SK-N-SH (cell line): ENCODE data around the gene TMTC2. TPM values are rescaled to one million over a fixed set of nuclear protein-coding genes. Genes with fewer than 3 reads are reported as not detected.

Experiments
- CTCF ChIA-PET: fragments of 300-600, 350-600 bp; formaldehyde crosslinking; extraction: SDS; loops from one replicate; lab custom pipeline; 2021; lab: Yijun Ruan, JAX
- POLR2A ChIA-PET: fragments of 350-600 bp; sonication (Branson Sonifier 250); formaldehyde crosslinking; extraction: SDS; loops from one replicate; lab custom pipeline; 2020; ENCODE audit warnings: antibody characterized with exemption, inconsistent platforms; lab: Yijun Ruan, JAX
- DNase-seq: peaks from one replicate; pipeline ENCODE4 v3.0.0; 2012
- H2AFZ ChIP-seq: fragments of 200-600 bp; sonication (generic); 2 replicates; pipeline ENCODE4 v1.8.1; 2016; ENCODE audit warnings: antibody characterized with exemption, mild to moderate bottlenecking, low read depth
- H3F3A ChIP-seq: fragments of 200-600 bp; sonication (generic); replicated peaks from 2 replicates; pipeline ENCODE3; 2016; ENCODE audit warnings: antibody characterized with exemption, mild to moderate bottlenecking; ENCODE audit not compliant: insufficient read depth
- H3K27ac ChIP-seq, 2 experiments: fragments of 200-500 bp in 1 of 2; fragments of 200-600 bp in 1 of 2; sonication (Bioruptor generic) in 1 of 2; sonication (generic), shearing (Covaris generic) in 1 of 2; 2 replicates each; pipeline versions ENCODE4 v1.5.1 to v1.6.1; 2014 to 2016; ENCODE audit warnings: low read depth in 2 of 2, inconsistent platforms in 1 of 2, low read length in 1 of 2, mild to moderate bottlenecking in 1 of 2, mixed read lengths in 1 of 2
- H3K27me3 ChIP-seq: fragments of 200-600 bp; sonication (generic), shearing (Covaris generic); 2 replicates; pipeline ENCODE4 v1.6.1; 2016; ENCODE audit warnings: mixed run types; ENCODE audit not compliant: insufficient read depth
- H3K36me3 ChIP-seq, 2 experiments: fragments of 200-500 bp in 1 of 2; fragments of 200-600 bp in 1 of 2; sonication (Bioruptor generic) in 1 of 2; sonication (generic) in 1 of 2; replicated peaks in 1 of 2; 2 replicates each; pipeline versions ENCODE3 to v1.5.1; 2014 to 2016; ENCODE audit warnings: low read length in 1 of 2, mild to moderate bottlenecking in 1 of 2; ENCODE audit not compliant: insufficient read depth in 2 of 2, control insufficient read depth in 1 of 2
- H3K4me1 ChIP-seq, 2 experiments: fragments of 200-500 bp in 1 of 2; fragments of 200-600 bp in 1 of 2; sonication (Bioruptor generic) in 1 of 2; sonication (generic), shearing (Covaris generic) in 1 of 2; 2 replicates each; pipeline versions ENCODE4 v1.5.1 to v1.6.1; 2014 to 2016; ENCODE audit warnings: low read depth in 1 of 2, low read length in 1 of 2, mixed run types in 1 of 2; ENCODE audit not compliant: insufficient read depth in 2 of 2, control insufficient read depth in 1 of 2
- H3K4me2 ChIP-seq: fragments of 200-600 bp; sonication (generic), shearing (Covaris generic); 2 replicates; pipeline ENCODE4 v1.6.1; 2017; ENCODE audit warnings: mixed run types
- H3K4me3 ChIP-seq, 2 experiments: fragments of 200-500 bp in 1 of 2; fragments of 200-600 bp in 1 of 2; sonication (Bioruptor generic) in 1 of 2; sonication (generic), shearing (Covaris generic) in 1 of 2; 2 replicates each; pipeline versions ENCODE4 v1.5.1 to v1.8.1; 2014 to 2016; ENCODE audit warnings: low read depth in 2 of 2, inconsistent platforms in 1 of 2, low read length in 1 of 2, mild to moderate bottlenecking in 1 of 2, mixed read lengths in 1 of 2, moderate library complexity in 1 of 2
- H3K79me2 ChIP-seq: fragments of 200-600 bp; sonication (generic); 2 replicates; pipeline ENCODE4 v1.8.1; 2017; ENCODE audit warnings: mild to moderate bottlenecking; ENCODE audit not compliant: insufficient read depth
- H3K9ac ChIP-seq: fragments of 200-600 bp; sonication (generic); 2 replicates; pipeline ENCODE4 v1.6.1; 2017; ENCODE audit warnings: mixed run types
- H3K9me2 ChIP-seq: fragments of 200-600 bp; sonication (generic); 2 replicates; pipeline ENCODE4 v1.6.1; 2017; ENCODE audit warnings: mixed run types
- H3K9me3 ChIP-seq: fragments of 200-600 bp; sonication (generic); 2 replicates; pipeline ENCODE4 v1.6.1; 2017; ENCODE audit warnings: mixed run types, mild to moderate bottlenecking, moderate library complexity
- H4K20me1 ChIP-seq: fragments of 200-600 bp; sonication (generic); 2 replicates; pipeline ENCODE4 v1.6.1; 2017; ENCODE audit warnings: mild to moderate bottlenecking, mixed run types; ENCODE audit not compliant: insufficient read depth
- ELF1 ChIP-seq: IDR thresholded peaks from 2 replicates; pipeline ENCODE4 v1.4.0; 2012
- FOSL2 ChIP-seq: IDR thresholded peaks from 2 replicates; pipeline ENCODE4 v1.4.0; 2012; ENCODE audit warnings: low read depth, mild to moderate bottlenecking, moderate library complexity, borderline replicate concordance
- FOXM1 ChIP-seq: IDR thresholded peaks from 2 replicates; pipeline ENCODE4 v1.4.0; 2012; ENCODE audit warnings: low read depth, mild to moderate bottlenecking
- GATA2 ChIP-seq: sonication (generic); formaldehyde crosslinking; IDR thresholded peaks from 2 replicates; pipeline ENCODE4 v1.5.0; 2020; ENCODE audit warnings: mild to moderate bottlenecking, missing genetic modification reagents
- JUND ChIP-seq: IDR thresholded peaks from 2 replicates; pipeline ENCODE4 v1.4.0; 2012
- MEF2A ChIP-seq: IDR thresholded peaks from 2 replicates; pipeline ENCODE4 v1.4.0; 2012; ENCODE audit warnings: low read depth, borderline replicate concordance
- NFIC ChIP-seq: IDR thresholded peaks from 2 replicates; pipeline ENCODE4 v1.4.0; 2012; ENCODE audit warnings: borderline replicate concordance
- NRF1 ChIP-seq: IDR thresholded peaks from 2 replicates; pipeline ENCODE4 v1.6.1; 2012; ENCODE audit warnings: low read depth, mild to moderate bottlenecking, low read length
- RAD21 ChIP-seq: IDR thresholded peaks from 2 replicates; pipeline ENCODE4 v1.6.1; 2012; ENCODE audit warnings: mild to moderate bottlenecking, low read length
- RCOR1 ChIP-seq: fragments of 150-350 bp; IDR thresholded peaks from 2 replicates; pipeline ENCODE4 v1.6.1; 2017; ENCODE audit warnings: antibody characterized with exemption, low read length
- RFX5 ChIP-seq: IDR thresholded peaks from 2 replicates; pipeline ENCODE4 v1.6.1; 2012; ENCODE audit warnings: mild to moderate bottlenecking, improper control_type of control experiment, low read length
- RXRA ChIP-seq: IDR thresholded peaks from 2 replicates; pipeline ENCODE4 v1.4.0; 2012; ENCODE audit warnings: low read depth, mild to moderate bottlenecking, borderline replicate concordance
- TCF12 ChIP-seq: IDR thresholded peaks from 2 replicates; pipeline ENCODE4 v1.4.0; 2012
- WGBS: methylation state at CpG from one replicate; pipeline ENCODE4 v1.1.6; 2017; ENCODE audit warnings: low lambda C conversion rate; 5-methylcytosine and 5-hydroxymethylcytosine counted together
- polyA plus RNA-seq, 3 experiments: library from polyadenylated mRNA; depleted of rRNA; stranded (reverse); fragments of >200 nt; gene quantifications; 2 replicates each; pipeline ENCODE4 v1.2.3, GENCODE V29; 2012
- TF ChIP-seq, protein P1 (sequence below): fragments of 150-350 bp; IDR thresholded peaks from 2 replicates; pipeline ENCODE4 v1.6.1; 2017; ENCODE audit warnings: antibody characterized with exemption, low read length, low read depth, borderline replicate concordance
- TF ChIP-seq, protein P2 (sequence below): IDR thresholded peaks from 2 replicates; pipeline ENCODE4 v1.4.0; 2012; ENCODE audit warnings: low read depth, borderline replicate concordance
- TF ChIP-seq, protein P3 (sequence below): fragments of 150-350 bp; IDR thresholded peaks from 2 replicates; pipeline ENCODE4 v1.6.1; 2016; ENCODE audit warnings: mild to moderate bottlenecking, low read depth, low read length
- TF ChIP-seq, protein P4 (sequence below): IDR thresholded peaks from 2 replicates; pipeline ENCODE4 v1.4.0; 2012; ENCODE audit warnings: low read depth
- TF ChIP-seq, protein P5 (sequence below): IDR thresholded peaks from 2 replicates; pipeline ENCODE4 v1.4.0; 2012; ENCODE audit warnings: low read depth, borderline replicate concordance

TMTC2 gene
- polyA plus RNA-seq, 1 of the 3 experiments (the other 2 are of a cell fraction) = 4.1 TPM

DNA sequence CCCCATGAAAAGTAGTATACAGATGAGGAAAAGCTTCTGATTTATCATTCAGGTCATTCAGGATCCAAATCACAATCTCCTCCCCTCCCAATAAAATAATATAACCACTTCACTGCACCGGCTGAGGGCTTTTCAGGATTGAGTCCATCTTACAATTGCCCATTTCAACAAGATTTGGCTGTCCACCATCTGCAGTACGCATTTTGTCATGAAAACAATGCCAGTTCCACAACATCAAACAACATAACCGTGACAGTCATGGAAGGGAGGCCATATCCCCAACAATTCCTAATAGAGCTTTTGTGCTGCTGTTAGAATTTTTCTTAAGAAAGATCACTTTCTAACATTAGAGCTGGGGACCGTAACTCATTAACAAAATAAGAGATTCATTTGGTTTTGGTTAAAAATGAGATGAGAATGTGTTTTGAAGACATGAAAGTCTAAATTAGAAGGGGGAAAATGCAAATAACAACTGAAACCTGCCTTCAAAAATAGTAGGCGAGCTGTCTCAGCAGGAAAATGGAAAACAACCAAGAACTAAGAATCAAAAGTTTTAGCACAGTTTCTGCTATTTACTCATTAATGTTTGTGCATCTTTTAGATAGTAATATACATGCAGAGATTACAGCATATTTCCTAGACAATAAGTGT, 38.3 kb upstream of the TMTC2 start:
- no peak for DNase-seq
- CTCF ChIA-PET = interaction anchor here (0.9 kb wide), 1 partner anchor 30 kb away, joined by 3 read pairs; no protein-coding TSS in a partner anchor
- H2AFZ ChIP-seq = no peak overlapping the region
- H3K4me2 ChIP-seq = no peak overlapping the region
- H3K27me3 ChIP-seq = no peaks in the 10 kb centered on the region
- H3K27ac ChIP-seq = no peak overlapping the region
- H4K20me1 ChIP-seq = no peaks in the 10 kb centered on the region
- TF ChIP-seq, protein P1, sequence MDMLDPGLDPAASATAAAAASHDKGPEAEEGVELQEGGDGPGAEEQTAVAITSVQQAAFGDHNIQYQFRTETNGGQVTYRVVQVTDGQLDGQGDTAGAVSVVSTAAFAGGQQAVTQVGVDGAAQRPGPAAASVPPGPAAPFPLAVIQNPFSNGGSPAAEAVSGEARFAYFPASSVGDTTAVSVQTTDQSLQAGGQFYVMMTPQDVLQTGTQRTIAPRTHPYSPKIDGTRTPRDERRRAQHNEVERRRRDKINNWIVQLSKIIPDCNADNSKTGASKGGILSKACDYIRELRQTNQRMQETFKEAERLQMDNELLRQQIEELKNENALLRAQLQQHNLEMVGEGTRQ = no peak
- TF ChIP-seq, protein P2, sequence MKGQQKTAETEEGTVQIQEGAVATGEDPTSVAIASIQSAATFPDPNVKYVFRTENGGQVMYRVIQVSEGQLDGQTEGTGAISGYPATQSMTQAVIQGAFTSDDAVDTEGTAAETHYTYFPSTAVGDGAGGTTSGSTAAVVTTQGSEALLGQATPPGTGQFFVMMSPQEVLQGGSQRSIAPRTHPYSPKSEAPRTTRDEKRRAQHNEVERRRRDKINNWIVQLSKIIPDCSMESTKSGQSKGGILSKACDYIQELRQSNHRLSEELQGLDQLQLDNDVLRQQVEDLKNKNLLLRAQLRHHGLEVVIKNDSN = no peak
- no peak for TF ChIP-seq RFX5
- TF ChIP-seq, protein P3, sequence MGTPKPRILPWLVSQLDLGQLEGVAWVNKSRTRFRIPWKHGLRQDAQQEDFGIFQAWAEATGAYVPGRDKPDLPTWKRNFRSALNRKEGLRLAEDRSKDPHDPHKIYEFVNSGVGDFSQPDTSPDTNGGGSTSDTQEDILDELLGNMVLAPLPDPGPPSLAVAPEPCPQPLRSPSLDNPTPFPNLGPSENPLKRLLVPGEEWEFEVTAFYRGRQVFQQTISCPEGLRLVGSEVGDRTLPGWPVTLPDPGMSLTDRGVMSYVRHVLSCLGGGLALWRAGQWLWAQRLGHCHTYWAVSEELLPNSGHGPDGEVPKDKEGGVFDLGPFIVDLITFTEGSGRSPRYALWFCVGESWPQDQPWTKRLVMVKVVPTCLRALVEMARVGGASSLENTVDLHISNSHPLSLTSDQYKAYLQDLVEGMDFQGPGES = no peak
- no peak for TF ChIP-seq JUND
- no peak for TF ChIP-seq FOXM1
- TF ChIP-seq, all 33 proteins: peak for 0
- Histone ChIP-seq H3K9me2 (no peaks in the 10 kb centered on the region), H3K36me3 (no peaks in the 10 kb centered on the region), H3K4me1 (no peaks in the 10 kb centered on the region; a peak in 1 of 4 replicates), H3K9me3 (no peaks in the 10 kb centered on the region), H3K4me3 (no peak overlapping the region), H3F3A (no peaks in the 10 kb centered on the region), H3K79me2 (no peaks in the 10 kb centered on the region), H3K9ac (no peak overlapping the region)
- POLR2A ChIA-PET = no interaction called here
- WGBS = 72% methylated on average over 5 of the region's 5 CpGs

DNA sequence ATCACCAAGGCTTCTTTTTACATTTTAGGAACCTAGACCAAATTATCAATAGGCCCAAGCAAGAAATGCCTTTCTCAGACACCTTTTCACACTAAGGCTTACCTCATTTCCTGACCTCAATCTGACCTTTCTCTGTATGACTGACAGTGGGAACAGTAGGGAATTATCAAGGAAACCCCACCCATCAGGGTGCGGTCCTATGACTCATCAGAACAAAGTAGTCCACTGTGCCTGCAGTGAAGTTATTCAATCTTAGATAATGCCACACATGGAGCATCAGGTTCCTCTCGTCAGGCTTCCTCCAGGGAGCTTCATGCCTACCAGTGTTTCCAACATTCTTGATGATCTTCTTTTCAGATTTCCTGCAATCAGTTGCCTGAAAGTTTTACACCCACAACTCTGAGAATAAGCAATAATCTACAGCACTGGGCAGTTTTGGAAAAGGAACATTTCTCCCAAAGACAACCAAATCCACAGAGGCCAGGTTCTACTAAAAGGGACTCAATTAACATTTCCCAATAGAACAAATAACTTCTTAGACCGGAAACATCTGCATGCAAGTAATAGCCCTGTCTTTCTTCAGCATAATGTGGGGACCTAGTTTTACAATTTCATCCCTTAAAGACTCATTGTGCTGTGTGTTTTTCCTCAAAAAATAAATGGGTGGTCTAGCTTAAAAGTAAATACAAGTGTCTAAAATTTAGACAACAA, 35.9 kb upstream of the TMTC2 start:
- Histone ChIP-seq H3K4me1 (no peaks in the 10 kb centered on the region; a peak in 1 of 4 replicates), H3K27ac (no peak overlapping the region), H3K36me3 (no peaks in the 10 kb centered on the region), H3K9me2 (no peaks in the 10 kb centered on the region), H3K27me3 (no peaks in the 10 kb centered on the region), H3F3A (no peaks in the 10 kb centered on the region), H3K9me3 (no peaks in the 10 kb centered on the region), H3K9ac (no peak overlapping the region), H3K79me2 (no peaks in the 10 kb centered on the region), H2AFZ (no peak overlapping the region), H3K4me2 (no peak overlapping the region), H3K4me3 (no peak overlapping the region), H4K20me1 (no peaks in the 10 kb centered on the region)
- POLR2A ChIA-PET = no interaction called here
- CTCF ChIA-PET = no interaction called here
- 51% methylated on average over 3 of the region's 3 CpGs for WGBS
- DNase-seq = no peak
- TF ChIP-seq ELF1 = no peak
- TF ChIP-seq MEF2A = no peak
- TF ChIP-seq, protein P2 = no peak
- TF ChIP-seq RCOR1 = no peak
- TF ChIP-seq FOSL2 = no peak; the same call in 1 of the 2 replicates
- TF ChIP-seq, protein P4, sequence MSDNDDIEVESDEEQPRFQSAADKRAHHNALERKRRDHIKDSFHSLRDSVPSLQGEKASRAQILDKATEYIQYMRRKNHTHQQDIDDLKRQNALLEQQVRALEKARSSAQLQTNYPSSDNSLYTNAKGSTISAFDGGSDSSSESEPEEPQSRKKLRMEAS = no peak
- TF ChIP-seq RAD21 = no peak
- TF ChIP-seq, protein P5, sequence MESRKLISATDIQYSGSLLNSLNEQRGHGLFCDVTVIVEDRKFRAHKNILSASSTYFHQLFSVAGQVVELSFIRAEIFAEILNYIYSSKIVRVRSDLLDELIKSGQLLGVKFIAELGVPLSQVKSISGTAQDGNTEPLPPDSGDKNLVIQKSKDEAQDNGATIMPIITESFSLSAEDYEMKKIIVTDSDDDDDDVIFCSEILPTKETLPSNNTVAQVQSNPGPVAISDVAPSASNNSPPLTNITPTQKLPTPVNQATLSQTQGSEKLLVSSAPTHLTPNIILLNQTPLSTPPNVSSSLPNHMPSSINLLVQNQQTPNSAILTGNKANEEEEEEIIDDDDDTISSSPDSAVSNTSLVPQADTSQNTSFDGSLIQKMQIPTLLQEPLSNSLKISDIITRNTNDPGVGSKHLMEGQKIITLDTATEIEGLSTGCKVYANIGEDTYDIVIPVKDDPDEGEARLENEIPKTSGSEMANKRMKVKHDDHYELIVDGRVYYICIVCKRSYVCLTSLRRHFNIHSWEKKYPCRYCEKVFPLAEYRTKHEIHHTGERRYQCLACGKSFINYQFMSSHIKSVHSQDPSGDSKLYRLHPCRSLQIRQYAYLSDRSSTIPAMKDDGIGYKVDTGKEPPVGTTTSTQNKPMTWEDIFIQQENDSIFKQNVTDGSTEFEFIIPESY = no peak
- TF ChIP-seq NRF1 = no peak
- TF ChIP-seq RXRA = no peak
- TF ChIP-seq TCF12 = no peak
- no peak for TF ChIP-seq NFIC
- no peak for TF ChIP-seq GATA2 (CRISPR knock-in tag)
